Measurements from ENCODE around the gene CCDC137.

CCDC137 gene

DNA sequence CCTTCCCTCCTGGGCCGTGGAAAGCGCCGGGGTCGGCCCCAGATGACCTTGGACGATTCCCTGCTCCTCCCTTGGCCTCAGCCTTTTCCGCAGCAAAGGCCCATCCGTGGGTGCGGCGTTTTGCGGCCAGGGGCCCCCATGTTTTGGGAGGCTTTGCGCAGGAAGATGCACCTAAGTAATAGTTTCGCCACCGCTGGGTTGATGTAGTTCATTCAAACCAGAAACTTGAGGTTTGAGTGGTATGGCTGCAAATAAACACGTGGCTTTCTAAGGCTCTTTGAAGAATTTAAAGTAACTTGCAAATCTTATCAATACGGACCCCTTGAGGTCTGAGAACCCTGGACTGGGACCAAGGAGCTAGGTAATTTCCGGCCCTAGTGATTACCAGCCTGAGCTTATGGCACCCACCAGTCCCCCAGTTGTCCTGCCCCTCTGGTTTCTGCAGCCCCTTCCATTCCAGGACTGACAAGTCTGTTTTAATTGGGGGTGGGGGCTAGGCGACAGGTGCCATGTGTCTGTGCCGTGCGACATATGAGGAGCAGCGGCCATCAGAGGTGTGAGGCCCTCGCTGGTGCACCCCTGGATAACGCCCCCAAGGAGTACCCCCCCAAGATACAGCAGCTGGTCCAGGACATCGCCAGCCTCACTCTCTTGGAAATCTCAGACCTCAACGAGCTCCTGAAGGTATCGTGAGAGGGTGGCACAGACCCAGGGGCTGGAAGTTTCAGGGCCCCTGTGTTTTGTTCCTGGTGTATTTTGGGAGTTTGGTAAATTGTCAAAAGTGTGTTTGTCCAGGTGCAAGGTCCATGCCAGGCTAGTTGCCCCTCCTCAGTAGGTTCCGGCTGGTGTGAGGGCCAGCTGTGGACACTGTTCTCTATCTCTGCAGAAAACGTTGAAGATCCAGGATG lies 37.5 kb downstream of the CCDC137 start:
- no peak for DNase-seq

DNA sequence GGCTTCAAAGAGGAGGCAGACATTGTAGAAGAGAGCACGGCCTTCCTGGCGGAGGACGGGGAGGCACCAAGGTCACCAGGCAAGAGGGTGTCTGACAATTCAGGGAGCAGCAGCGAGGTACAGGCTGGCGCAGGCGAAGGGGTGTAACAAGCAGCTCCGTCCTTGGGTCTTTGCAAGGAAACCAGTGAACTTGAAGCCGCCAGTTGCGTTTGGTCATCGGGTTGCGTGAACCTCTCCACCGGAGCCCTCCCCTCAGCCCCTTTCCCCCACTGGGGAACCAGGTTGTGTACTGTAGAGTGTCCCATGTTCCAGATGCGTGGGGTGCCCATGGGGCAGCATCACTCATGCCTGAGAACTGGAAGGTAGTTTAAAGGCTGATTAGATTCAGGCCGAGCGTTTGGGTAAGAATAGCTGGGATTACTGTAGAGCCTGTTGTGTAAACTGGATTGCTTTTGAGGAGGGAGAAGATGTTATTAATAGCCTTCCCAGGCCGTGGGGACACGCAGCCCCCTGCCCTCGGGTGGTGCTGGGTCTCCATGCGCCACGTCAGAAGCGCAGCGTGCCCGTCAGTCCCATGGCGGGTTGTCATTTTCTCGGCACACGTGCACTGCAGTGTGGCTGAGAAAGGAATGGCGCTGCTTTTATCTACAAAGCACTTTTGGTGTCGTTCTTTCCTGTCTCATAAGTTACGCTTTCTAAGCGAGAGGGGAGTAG lies 39.1 kb downstream of the CCDC137 start:
- DNase-seq: no peak

DNA sequence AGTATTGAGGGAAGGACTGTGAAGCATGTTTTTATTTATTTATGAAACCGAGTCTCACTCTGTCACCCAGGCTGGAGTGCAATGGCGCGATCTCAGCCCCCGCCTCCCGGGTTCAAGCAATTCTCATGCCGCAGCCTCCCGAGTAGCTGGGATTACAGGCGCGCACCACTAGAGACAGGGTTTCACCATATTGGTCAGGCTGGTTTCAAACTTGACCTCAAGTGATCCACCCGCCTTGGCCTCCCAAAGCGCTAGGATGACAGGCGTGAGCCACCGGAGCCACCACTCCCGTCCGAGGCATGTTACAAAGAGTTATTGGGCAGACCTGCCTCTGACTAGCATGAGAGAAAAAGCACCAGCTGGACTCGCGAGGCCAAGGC lies 39.7 kb downstream of the CCDC137 start:
- DNase-seq: no peak

DNA sequence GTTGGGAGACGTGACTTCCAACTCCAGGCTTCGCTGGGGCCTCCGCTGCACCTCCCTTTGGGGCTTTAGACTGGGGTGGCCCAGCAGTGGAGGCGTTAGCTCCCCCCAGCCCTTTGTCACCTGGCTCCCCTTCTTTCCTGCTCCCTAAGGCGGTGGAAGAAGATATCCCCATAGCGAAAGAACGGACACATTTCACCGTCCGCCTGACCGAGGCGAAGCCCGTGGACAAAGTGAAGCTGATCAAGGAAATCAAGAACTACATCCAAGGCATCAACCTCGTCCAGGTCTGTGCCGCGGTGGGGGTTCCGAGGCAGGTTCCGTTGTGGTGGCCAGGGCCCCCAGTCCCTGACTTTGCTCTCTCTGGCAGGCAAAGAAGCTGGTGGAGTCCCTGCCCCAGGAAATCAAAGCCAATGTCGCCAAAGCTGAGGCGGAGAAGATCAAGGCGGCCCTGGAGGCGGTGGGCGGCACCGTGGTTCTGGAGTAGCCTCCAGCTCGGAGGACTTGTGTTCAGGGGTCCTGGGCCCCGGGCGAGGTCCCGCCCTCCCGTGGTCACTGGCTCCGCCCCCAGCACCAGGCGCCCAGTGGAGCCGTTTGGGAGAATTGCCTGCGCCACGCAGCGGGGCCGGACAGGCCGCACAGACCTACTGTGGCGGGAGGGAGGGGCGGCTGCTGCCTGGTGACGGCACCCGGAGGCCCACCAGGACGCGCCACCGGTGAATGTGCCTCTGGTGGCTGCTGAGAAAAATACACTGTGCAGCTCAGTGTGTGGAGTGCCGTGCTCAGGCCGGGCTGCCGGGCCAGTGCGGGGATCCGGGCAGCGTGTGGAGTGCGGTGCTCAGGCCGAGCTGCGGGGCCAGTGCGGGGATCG lies 40.5 kb downstream of the CCDC137 start:
- DNase-seq: no peak

DNA sequence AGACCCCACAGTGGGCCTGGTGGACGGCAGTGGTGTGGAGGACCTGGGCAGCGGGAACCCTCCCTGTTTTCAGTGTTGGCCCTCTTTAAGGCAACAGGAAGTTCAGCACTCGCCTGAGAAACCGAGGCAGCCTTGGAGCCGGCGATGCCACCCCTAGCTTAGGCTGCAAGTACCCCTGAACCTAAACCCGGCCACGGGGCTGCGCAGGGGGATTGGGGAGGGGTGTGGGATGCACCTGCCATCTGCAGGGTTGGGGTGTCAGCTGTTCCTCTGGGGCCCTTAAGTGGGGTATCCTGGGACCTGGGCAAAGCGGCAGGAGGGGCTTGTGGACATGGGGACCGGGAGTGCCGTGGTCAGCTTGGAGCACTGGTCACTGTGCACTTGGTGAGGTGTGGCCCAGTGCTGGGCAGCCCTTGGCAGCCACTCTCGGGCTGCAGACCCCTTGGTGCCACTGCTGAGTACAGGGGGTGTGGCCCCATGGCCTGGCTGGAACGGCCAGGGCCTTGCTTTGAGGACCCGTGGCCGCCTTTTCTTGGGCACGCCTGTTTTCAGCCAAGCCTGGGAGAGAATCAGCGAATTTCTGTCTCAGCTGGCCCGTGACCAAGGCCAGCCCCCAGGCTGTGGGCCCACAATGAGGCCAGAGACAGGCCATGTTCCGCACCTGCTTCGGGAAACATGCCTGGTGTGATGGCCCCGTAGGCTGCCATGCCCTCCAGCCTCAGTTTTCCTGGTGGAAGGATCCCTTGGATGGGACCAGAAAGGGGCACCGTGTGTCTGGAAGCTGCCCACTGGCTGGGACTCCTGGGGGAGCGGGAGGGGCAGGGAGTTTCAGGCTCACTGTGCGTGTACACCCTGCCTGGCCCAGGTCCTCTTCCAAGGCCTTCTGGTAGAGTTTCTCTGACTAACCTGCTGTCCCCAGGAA lies 41.4 kb downstream of the CCDC137 start:
- no peak for DNase-seq

DNA sequence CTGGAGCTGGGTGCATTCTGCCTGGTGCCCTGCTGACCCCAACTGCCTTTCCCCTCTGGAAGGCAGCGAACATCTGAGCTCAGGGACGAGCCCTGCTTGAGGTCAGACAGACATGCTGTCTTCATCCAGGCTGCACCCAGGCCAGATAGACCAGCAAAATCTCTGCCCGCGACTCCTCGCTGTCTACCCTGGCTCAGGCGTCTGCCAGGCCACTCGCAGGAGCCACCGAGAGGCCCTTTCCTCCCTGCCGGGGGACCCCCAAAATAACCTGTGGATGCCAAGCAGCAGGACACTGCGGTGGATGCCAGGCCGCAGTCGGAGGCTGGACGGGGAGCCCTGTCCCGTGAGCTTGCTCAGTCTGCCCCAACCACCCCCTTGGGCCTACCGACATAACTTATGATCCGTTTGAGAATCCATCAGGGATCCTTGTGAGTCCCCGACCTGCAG lies 42.2 kb downstream of the CCDC137 start:
- no peak for DNase-seq

DNA sequence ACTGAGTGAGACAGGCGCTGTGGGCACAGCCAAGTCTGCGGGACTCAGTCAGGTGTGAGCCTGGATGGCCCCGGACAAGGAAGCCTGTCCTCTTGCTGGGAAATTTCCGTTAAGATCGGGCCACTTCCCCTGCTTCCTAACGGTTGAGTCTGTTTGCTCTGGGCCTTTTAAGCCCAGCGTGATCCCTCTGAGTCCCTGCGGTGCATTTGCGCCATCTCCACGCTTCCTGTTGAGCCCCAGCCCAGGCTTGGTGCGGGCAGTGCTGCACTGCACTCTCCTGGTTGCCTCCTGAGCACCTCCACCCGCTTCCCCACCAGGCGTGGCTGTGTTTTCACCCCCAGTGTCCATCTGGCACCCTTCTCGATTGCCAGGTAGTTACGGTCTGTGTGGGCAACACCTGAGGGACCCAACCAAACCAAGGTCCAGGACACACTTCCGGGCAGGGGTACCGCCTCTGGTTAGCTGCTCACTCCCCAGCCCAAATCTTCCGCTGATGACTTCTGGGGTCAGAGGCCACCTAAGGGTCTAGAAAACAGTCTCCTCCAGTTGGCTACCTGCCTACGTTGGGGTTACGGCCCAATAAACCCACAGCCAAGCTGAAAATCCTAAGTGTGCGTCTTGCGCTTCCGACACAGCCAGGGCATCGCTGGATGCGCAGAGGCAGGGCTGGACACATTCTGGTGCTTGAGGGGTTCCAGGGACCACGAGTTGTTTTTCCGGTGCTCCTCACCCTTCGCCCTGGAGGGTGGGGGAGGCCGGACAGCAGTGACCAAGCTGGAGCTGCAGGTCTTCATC lies 44.2 kb downstream of the CCDC137 start:
- DNase-seq: peak; percentile 20

DNA sequence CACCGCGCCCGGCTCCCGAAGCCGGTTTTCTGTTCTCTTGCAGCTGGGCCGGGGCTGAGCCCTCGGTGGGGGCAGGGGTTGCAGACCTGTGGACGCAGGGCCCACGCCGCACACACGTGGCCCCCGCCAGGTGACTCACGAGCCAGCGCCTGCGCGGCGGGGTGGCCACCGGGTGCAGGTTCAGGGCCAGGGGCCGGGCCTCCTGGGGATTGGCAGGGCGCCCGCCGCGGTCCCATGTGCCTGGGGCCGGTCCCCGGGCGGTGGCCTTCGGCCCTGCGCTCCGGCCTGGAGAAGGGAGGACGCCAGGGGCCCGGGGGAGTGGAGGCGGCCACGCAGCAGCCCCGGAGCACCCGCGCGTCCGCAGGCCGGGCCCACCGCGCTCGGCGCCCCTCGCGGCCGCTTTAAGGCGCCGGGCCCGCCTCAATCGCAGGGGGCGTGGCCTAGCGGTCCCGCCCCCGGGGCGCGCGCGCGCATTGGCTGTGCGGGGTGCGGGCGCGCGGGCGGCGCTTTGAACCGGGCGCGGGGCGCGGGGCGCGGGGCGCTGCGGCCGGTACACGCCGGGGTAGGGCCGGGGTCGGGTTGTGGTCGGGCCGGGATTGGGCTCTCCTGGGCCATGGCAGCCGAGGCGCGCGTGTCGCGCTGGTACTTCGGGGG lies 45.4 kb downstream of the CCDC137 start, which contains the start of gene SLC25A10:
Gene SLC25A10 (plus strand): TSS at position 471 of the 654 bp plus-strand sequence. CDS start 143 bp downstream, at position 614.
- DNase-seq: peak; percentile 77

DNA sequence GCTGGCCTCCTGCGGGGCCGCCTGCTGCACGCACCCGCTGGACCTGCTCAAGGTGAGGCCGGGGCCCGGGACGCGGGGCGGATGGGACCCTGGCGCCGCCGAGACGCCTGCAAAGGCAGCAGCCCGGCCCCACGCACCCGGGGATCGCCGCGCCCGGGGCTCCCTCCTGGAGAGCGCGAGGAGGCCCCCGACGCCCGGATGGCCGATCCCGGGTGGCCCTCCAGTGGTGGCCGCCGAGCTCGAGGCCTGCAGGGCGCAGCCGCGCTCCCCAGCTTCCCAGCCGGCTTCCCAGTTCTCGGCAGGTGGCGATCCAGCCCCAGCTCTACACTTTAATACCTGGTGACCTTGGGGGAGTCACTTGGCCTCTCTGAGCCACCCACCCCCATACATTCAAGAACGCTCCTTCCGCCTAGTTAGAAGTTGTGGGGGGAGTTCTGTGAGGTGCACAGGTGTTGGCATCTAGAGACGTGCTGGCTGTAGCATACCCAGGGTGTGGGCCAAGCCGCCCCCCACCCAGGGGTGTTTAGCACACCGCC lies 46.0 kb downstream of the CCDC137 start:
- peak; percentile 45 for DNase-seq

DNA sequence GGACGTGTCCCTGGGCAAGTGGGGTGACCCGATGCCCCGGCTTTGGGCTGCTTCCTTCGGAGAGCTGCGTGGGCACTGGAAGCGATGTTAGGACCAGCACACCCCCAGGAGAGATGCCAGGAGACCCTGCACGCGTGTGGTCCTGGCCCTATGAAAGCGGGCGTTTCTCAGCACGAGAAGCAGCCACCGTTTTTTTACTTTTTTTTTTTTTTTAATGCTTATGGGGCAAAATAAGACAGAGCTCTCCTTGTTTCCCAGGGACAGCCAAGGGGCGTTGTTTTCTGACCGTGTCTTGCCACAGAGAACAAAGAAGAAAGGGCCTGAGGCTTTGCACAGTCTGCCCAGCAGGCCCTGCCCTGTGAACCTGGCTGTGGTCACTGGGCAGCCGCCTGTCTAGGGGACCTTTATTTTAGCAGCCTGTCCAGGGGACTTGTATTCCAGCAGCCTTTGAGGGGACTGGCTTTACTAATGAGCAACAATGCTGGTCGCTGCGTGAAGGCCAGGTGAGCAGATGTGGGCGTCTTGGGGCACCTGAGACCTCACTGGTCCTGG lies 46.5 kb downstream of the CCDC137 start:
- DNase-seq: peak; percentile 27

DNA sequence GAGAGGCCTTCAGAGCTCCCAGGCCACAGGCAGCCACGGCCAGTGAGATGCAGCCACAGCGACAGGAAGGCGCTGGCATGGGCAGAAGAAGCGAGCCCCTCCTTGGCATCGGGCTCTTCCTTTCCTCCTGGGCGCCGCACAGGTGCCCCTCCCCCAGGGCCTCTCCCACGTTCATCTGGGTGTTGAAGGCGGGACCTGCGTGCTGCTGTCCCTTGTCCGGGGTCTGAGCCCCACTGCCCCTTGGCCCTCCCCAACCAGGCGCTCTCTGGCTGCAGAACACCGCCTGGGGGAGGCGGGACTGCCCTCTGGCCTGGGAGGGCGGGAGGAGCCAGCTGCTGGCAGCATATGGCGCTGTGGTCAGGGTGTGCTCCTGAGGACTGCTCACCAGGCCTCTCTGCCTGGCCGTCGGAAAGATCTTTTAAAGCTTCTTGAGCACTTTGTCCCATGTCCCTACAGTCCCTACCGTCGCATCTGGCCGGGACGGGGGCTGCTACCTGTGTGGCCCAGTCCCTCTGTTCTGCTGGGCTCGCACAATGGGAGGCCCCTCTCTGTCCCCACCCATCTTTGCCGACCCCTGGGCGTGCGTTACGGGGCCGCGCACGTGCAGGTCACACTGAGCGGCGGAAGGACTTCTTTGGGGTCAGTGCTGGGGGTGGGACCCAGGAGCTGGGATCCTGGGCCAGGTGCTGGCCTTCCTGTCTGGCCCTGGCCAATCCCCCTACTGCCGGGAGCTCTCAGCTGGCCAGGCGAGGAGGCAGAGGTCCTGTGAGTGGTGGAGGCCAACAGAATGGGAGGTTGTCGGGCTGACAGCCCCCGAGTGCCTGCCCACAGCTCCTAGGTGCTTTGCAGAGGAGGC lies 47.2 kb downstream of the CCDC137 start:
- no peak for DNase-seq

DNA sequence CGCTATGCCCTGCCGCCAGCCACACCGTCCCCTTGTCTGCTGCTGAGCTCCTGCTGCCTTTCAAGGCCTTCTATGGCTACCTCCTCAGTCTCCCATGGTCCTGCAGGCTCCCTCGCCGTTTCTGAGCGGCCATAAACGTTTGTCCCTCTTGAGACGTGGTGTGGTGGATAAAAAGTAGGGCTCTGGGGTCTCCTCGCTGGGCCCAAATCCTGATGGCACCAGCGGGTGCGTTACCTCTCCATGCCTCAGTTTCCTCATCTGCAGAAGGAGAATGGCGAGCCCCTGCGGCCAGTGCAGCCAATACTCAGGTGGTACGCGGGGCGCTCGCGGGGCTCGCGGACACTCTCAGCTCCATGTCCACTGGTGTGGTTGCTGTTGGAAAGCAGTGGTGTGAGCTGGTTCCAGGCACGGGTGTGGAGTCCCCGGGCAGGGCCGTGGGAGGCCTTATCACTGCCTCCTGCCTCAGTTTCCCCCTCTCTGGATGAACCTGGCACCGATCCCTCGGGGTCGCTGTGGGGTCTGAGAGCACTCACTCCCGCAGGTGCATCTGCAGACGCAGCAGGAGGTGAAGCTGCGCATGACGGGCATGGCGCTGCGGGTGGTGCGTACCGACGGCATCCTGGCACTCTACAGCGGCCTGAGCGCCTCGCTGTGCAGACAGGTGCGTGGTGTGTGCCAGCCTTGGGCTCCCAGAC lies 48.0 kb downstream of the CCDC137 start:
- DNase-seq: no peak

DNA sequence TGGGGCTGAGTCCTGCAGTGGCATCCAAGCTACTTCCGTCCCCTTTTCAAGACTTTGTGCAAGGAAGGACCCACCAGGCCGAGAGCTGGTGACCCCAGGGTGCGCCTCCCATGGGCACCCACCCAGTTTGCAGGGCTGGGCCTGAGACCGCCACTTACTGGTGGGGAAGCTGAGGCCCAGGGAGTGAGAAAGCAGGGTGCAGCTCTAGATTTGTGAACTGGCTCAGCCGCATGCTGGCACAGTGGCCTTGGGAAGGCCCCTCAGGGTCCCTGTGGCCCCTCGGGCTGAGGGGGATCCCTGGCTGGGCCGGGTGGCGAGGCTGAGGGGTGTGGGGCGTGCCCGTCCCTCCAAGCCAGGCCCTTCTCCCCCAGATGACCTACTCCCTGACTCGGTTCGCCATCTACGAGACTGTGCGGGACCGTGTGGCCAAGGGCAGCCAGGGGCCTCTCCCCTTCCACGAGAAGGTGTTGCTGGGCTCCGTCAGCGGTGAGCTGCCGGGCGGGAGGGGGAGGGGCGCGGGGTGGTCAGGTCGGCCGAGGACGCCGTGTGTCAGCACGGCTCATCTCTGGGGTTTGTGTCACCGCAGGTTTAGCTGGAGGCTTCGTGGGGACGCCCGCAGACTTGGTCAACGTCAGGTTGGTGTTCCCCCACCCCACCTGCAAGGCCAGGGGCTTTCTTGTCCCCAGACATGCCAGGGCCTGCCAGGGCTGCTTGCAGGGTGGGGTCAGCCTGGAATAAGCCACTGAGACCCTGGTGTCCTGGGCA lies 48.8 kb downstream of the CCDC137 start:
- no peak for DNase-seq

DNA sequence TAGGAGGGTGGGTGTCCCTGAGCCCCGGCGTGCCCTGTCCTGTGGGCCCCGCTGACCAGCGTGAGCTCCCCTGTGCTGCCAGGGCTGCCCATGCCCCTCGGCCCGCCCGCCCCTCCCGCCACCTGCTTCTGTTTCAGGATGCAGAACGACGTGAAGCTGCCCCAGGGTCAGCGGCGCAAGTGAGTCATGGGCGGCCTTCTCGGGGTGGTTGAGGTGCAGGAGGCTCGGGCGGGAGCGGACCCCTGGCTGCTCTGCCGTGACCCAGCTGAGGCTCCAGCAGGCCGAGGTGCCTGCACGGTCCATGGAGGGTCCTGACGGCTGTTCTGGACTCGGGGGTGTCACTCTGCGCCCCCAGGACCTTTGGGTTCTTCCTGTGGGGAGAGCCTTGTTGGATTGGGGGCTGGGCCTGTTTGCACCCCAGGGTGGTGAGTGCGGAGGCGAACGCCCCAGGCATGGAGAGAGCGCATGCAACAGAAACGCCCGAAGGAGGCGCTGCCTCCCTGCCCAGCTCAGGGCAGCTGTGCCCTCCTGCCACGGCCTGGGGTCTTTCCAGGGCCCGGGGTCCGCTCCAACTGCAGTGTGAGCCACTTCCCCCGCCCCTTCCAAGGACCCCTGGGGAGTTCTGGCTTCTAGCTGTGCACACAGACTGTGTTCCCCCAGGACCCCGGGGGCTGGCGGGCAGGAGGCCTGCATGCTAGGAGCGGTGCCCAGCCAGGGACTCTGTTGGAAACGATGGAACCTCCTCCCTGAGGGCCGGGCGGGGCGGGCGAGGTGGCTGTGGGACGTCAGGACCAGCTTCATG lies 49.5 kb downstream of the CCDC137 start:
- no peak for DNase-seq

DNA sequence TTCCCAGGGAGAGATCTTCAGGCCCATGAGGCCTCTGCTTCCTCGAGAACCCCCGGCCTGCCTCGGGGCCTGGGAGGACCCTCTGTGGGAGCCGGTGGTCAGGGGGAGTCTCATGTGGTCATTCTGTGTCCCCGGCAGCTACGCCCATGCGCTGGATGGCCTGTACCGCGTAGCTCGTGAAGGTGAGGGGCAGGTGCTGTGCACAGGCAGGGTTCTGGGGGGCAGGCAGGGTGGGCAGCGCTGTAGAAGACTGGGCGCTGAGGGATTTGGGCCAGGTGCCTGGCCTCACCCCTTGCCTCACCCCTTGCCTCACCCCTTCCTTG lies 50.1 kb downstream of the CCDC137 start:
- no peak for DNase-seq

DNA sequence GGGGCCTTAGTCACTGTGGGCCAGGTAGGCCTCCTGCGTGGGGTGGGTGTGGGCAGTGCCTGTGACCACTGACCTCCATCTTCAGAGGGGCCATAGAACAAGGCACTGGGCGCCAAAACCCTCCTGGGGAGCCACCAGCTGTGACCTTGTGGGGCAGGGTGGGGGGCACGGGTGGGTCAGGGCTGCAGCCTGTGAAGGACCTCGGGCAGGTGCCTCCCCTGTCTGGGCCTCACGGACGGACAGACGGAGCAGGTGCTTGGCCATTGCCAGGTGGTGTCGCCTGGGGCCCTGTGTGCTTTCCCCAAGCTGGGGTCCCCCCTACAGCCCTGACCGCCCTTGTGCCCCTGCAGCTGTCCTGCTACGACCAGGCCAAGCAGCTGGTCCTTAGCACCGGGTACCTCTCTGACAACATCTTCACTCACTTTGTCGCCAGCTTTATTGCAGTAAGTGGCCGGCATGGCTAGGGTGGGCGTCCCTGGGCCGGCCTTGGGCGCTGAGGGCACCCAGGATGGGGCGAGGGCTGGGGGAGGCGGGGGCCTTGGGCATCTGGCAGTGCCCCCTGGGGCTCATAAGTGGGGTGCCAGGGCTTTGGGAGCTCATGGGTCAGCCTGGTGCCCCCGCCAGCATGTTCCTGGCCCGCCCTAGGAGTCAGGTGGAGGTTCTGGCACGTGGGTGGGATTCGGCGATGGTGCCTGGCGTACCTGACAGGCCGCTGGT lies 50.7 kb downstream of the CCDC137 start:
- DNase-seq: no peak
